ENCODE data around the gene EEF1AKMT4. TPM values are rescaled to one million over a fixed set of nuclear protein-coding genes. Genes with fewer than 3 reads are reported as not detected.

EEF1AKMT4 gene
- total and polyA plus RNA-seq, 2 of the 4 experiments (the other 2 are of a cell fraction) = 2.9 to 3.6 TPM

DNA sequence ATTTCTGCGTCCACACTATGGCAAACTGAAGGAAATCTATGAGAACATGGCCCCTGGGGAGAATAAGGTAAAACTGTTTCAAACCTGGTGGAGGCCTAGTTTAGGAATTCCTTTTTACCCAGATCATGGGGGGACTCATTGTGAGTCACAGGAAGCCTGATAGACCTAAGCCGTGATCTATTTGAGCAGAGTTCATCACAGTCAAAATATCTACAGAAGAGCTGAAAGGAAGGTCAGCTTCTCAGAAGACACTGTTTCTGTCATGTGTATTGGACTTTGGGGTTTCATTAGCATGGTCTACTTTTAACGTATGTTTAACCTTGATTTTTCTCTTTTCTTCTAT lies 50.9 kb downstream of the EEF1AKMT4 start:
- H4K91ac ChIP-seq (ENCODE audit: insufficient read depth, low read depth, low read length) = no peak overlapping the region
- peak overlapping the region; percentile 62; the same call in 1 of the 2 replicates for H3K27ac ChIP-seq (ENCODE audit: insufficient read depth, low read length)
- H2BK120ac ChIP-seq (ENCODE audit: low read depth, low read length) = peak overlapping the region; percentile 64; the same call in 1 of the 2 replicates
- peaks cover 2% of the 10 kb centered on the region; the same call in 1 of the 2 replicates for H3K4me1 ChIP-seq (ENCODE audit: control insufficient read depth, insufficient read depth, low read length)
- 0 out of 2 replicates have a peak overlapping the region, but pooled peaks have one; percentile 25 for H4K5ac ChIP-seq (ENCODE audit: low read depth, low read length)
- H4K8ac ChIP-seq (ENCODE audit: low read depth in 2 of 2, low read length in 2 of 2) = peak overlapping the region; percentile 0 to 67; a peak in 1 of 4 replicates
- ChIA-PET CTCF (no interaction called here), POLR2A (ENCODE audit: unreplicated experiment) (no interaction called here)
- no peak overlapping the region for H2BK15ac ChIP-seq (ENCODE audit: low read depth, low read length)
- H3K36me3 ChIP-seq (ENCODE audit: control insufficient read depth, insufficient read depth, low read length) = peaks cover 41% of the 10 kb centered on the region
- H3K9me3 ChIP-seq (ENCODE audit: control insufficient read depth, insufficient read depth, low read length) = no peaks in the 10 kb centered on the region
- peak overlapping the region; percentile 96; the same call in 1 of the 2 replicates for H3K23ac ChIP-seq (ENCODE audit: low read depth, low read length)
- peak overlapping the region; percentile 93 for H3K9ac ChIP-seq (ENCODE audit: low read depth, low read length)
- peak overlapping the region; percentile 96 for H3K4me3 ChIP-seq (ENCODE audit: insufficient read depth, low read depth, low read length)
- in situ Hi-C loops (cut with MboI; ENCODE audit: low sequenced_read_pairs) (no loop called here), intact Hi-C loops (cut with micrococcal nuclease) (no loop called here), dilution Hi-C loops (cut with HindIII; ENCODE audit: low sequenced_read_pairs, unreplicated experiment) (no loop called here)
- H2AFZ ChIP-seq (replicated peaks; ENCODE audit: low read length, poor library complexity) = no peak overlapping the region
- peaks cover 27 to 49% of the 10 kb centered on the region in 2 experiments for H3K79me1 ChIP-seq (ENCODE audit: low read depth in 1 of 2, low read length in 2 of 2)
- no peaks in the 10 kb centered on the region; the same call in 1 of the 2 replicates for H3K9me1 ChIP-seq (ENCODE audit: insufficient read depth, low read length)
- no peak overlapping the region for H3K18ac ChIP-seq (ENCODE audit: low read depth, low read length)
- peaks cover 44% of the 10 kb centered on the region for H4K20me1 ChIP-seq (ENCODE audit: insufficient read depth, low read length)
- no peak overlapping the region; the same call in 1 of the 2 replicates for H3K56ac ChIP-seq (ENCODE audit: extremely low read depth, insufficient read depth, low read length)
- TF ChIP-seq CEBPB (IDR thresholded peaks at IDR 0.05; ENCODE audit: low read depth, low read length) (no peak), FOS (IDR thresholded peaks at IDR 0.05; ENCODE audit: low read depth, low read length) (peak; percentile 19; the same call in 1 of the 2 replicates), POLR2A (IDR thresholded peaks at IDR 0.05; ENCODE audit: low read depth, low read length) (peak; percentile 25; the same call in 1 of the 2 replicates)
- H2AK9ac ChIP-seq (replicated peaks; ENCODE audit: low read depth, low read length, poor library complexity) = no peak overlapping the region
- peak overlapping the region; percentile 58; the same call in 1 of the 2 replicates for H2AK5ac ChIP-seq (ENCODE audit: low read depth, low read length)
- BruUV-seq (replicated peaks) = no TSS peak
- H3K4me2 ChIP-seq (ENCODE audit: low read depth, low read length) = peak overlapping the region; percentile 95
- peak overlapping the region; percentile 76; the same call in 1 of the 2 replicates for H3K4ac ChIP-seq (ENCODE audit: low read depth, low read length)
- no peaks in the 10 kb centered on the region for H3K27me3 ChIP-seq (ENCODE audit: control insufficient read depth, insufficient read depth, low read length)
- DNase-seq = peak; percentile 75
- no peak for ATAC-seq (ENCODE audit: low read depth)
- no peak overlapping the region for H2BK20ac ChIP-seq (ENCODE audit: low read depth, low read length)
- peak overlapping the region; percentile 62 for H3K14ac ChIP-seq (replicated peaks; ENCODE audit: low read depth, low read length)
- peak overlapping the region; percentile 85 for H2BK5ac ChIP-seq (ENCODE audit: low read depth, low read length, poor library complexity, severe bottlenecking)
- WGBS, 2 experiments (ENCODE audit: extremely low coverage in 2 of 2, insufficient read length in 1 of 2) = no CpG with 5 or more reads among the region's 3 CpGs

Measured in IMR-90 (cell line).